ENCODE data around the gene CLEC18B.
"Not testable (repeated sequence)": the region's sequence is repeated elsewhere in the genome, so short reads cannot be mapped to it uniquely, and the experiment has no call there.

Gene CLEC18B

GRCh38 chr16:74420612-74421481 lies at the start of gene CLEC18B:
Gene CLEC18B (minus strand): TSS chr16:74421478. CDS start chr16:74421270, 208 bp downstream.
- not testable (repeated sequence) for DNase-seq (ENCODE audit: low read depth in 2 of 3, low spot score in 2 of 3)

GRCh38 chr16:74469946-74470478 lies 48.7 kb upstream of the CLEC18B start:
- DNase-seq (ENCODE audit: low read depth in 2 of 3, low spot score in 2 of 3) = no peak

- no peak for DNase-seq (ENCODE audit: low read depth in 2 of 3, low spot score in 2 of 3)
Observed at GRCh38 chr16:74468807-74469525, 47.7 kb upstream of the CLEC18B start.

GRCh38 chr16:74466872-74467271 lies 45.6 kb upstream of the CLEC18B start:
- DNase-seq (ENCODE audit: low read depth in 2 of 3, low spot score in 2 of 3) = no peak

- DNase-seq (ENCODE audit: low read depth in 2 of 3, low spot score in 2 of 3) = no peak
Observed at GRCh38 chr16:74465851-74466685, 44.8 kb upstream of the CLEC18B start.

- no peak for DNase-seq (ENCODE audit: low read depth in 2 of 3, low spot score in 2 of 3)
Observed at GRCh38 chr16:74465281-74465680, 44.0 kb upstream of the CLEC18B start.

- no peak for DNase-seq (ENCODE audit: low read depth in 2 of 3, low spot score in 2 of 3)
Observed at GRCh38 chr16:74463888-74464287, 42.6 kb upstream of the CLEC18B start.

- DNase-seq (ENCODE audit: low read depth in 2 of 3, low spot score in 2 of 3) = no peak
Observed at GRCh38 chr16:74462361-74462760, 41.1 kb upstream of the CLEC18B start.

GRCh38 chr16:74461826-74462225 lies 40.5 kb upstream of the CLEC18B start:
- no peak for DNase-seq (ENCODE audit: low read depth in 2 of 3, low spot score in 2 of 3)

GRCh38 chr16:74460542-74460941 lies 39.3 kb upstream of the CLEC18B start:
- DNase-seq (ENCODE audit: low read depth in 2 of 3, low spot score in 2 of 3) = no peak

- no peak for DNase-seq (ENCODE audit: low read depth in 2 of 3, low spot score in 2 of 3)
Observed at GRCh38 chr16:74456290-74456625, 35.0 kb upstream of the CLEC18B start.

GRCh38 chr16:74455619-74456289 lies 34.5 kb upstream of the CLEC18B start:
- DNase-seq (ENCODE audit: low read depth in 2 of 3, low spot score in 2 of 3) = no peak

GRCh38 chr16:74455213-74455612 lies 33.9 kb upstream of the CLEC18B start:
- DNase-seq (ENCODE audit: low read depth in 2 of 3, low spot score in 2 of 3) = no peak

GRCh38 chr16:74451951-74452758 lies 30.9 kb upstream of the CLEC18B start:
- DNase-seq (ENCODE audit: low read depth in 2 of 3, low spot score in 2 of 3) = no peak

GRCh38 chr16:74450967-74451760 lies 29.9 kb upstream of the CLEC18B start:
- DNase-seq (ENCODE audit: low read depth in 2 of 3, low spot score in 2 of 3) = no peak

- no peak for DNase-seq (ENCODE audit: low read depth in 2 of 3, low spot score in 2 of 3)
Observed at GRCh38 chr16:74450236-74450635, 29.0 kb upstream of the CLEC18B start.

GRCh38 chr16:74449470-74449869 lies 28.2 kb upstream of the CLEC18B start:
- no peak for DNase-seq (ENCODE audit: low read depth in 2 of 3, low spot score in 2 of 3)

- DNase-seq (ENCODE audit: low read depth in 2 of 3, low spot score in 2 of 3) = no peak
Observed at GRCh38 chr16:74448990-74449389, 27.7 kb upstream of the CLEC18B start.

GRCh38 chr16:74447578-74447977 lies 26.3 kb upstream of the CLEC18B start:
- DNase-seq (ENCODE audit: low read depth in 2 of 3, low spot score in 2 of 3) = no peak

Measured in activated CD8-positive, alpha-beta memory T cell treated with anti-CD3 and anti-CD28 coated beads for 48 hours (primary cell).